ENCODE measurements around the gene FAM149B1. TPM values are rescaled to one million over a fixed set of nuclear protein-coding genes. Genes with fewer than 3 reads are reported as not detected.

The FAM149B1 gene
- total RNA-seq, 1 donor = 33.7 TPM

- H3K4me3 ChIP-seq (ENCODE audit: insufficient read depth, low read length) = no peak overlapping the region
- H3K27me3 ChIP-seq (ENCODE audit: insufficient read depth, low read length) = no peaks in the 10 kb centered on the region
- no peak for DNase-seq (ENCODE audit: insufficient read length, low spot score, missing footprints)
- H3K27ac ChIP-seq (ENCODE audit: low read depth, low read length) = no peak overlapping the region
- no peak overlapping the region for H2AFZ ChIP-seq (ENCODE audit: low read length)
- no peaks in the 10 kb centered on the region for H3K4me1 ChIP-seq (ENCODE audit: insufficient read depth, low read length)
- no peaks in the 10 kb centered on the region for H4K20me1 ChIP-seq (ENCODE audit: insufficient read depth, low read length)
- peaks cover 35% of the 10 kb centered on the region for H3K36me3 ChIP-seq (ENCODE audit: insufficient read depth, low read length)
- no peak overlapping the region for H3K4me2 ChIP-seq (ENCODE audit: insufficient read depth, low read length)
- no peak for TF ChIP-seq CTCF (IDR thresholded peaks at IDR 0.05; ENCODE audit: extremely low read depth, low read depth, low read length)
- H3K9me3 ChIP-seq (ENCODE audit: low read depth, low read length) = no peaks in the 10 kb centered on the region
- H3K79me2 ChIP-seq (ENCODE audit: insufficient read depth, low read length) = no peaks in the 10 kb centered on the region
These were observed 66.0 kb downstream of the FAM149B1 start for GRCh38 chr10:73233883-73234282.

GRCh38 chr10:73234695-73235094 is 66.8 kb downstream of the FAM149B1 start:
- Histone ChIP-seq H3K4me1 (ENCODE audit: insufficient read depth, low read length) (no peaks in the 10 kb centered on the region), H3K36me3 (ENCODE audit: insufficient read depth, low read length) (peaks cover 40% of the 10 kb centered on the region), H3K9me3 (ENCODE audit: low read depth, low read length) (no peaks in the 10 kb centered on the region), H4K20me1 (ENCODE audit: insufficient read depth, low read length) (no peaks in the 10 kb centered on the region), H3K27ac (ENCODE audit: low read depth, low read length) (no peak overlapping the region), H3K79me2 (ENCODE audit: insufficient read depth, low read length) (no peaks in the 10 kb centered on the region), H2AFZ (ENCODE audit: low read length) (no peak overlapping the region), H3K4me2 (ENCODE audit: insufficient read depth, low read length) (no peak overlapping the region), H3K27me3 (ENCODE audit: insufficient read depth, low read length) (no peaks in the 10 kb centered on the region), H3K4me3 (ENCODE audit: insufficient read depth, low read length) (no peak overlapping the region)
- no peak for DNase-seq (ENCODE audit: insufficient read length, low spot score, missing footprints)
- TF ChIP-seq CTCF (IDR thresholded peaks at IDR 0.05; ENCODE audit: extremely low read depth, low read depth, low read length) = no peak

- H3K4me2 ChIP-seq (ENCODE audit: insufficient read depth, low read length) = no peak overlapping the region
- no peak overlapping the region for H2AFZ ChIP-seq (ENCODE audit: low read length)
- DNase-seq (ENCODE audit: insufficient read length, low spot score, missing footprints) = no peak
- H3K79me2 ChIP-seq (ENCODE audit: insufficient read depth, low read length) = peaks cover 11% of the 10 kb centered on the region
- H3K36me3 ChIP-seq (ENCODE audit: insufficient read depth, low read length) = peaks cover 57% of the 10 kb centered on the region
- no peaks in the 10 kb centered on the region for H3K27me3 ChIP-seq (ENCODE audit: insufficient read depth, low read length)
- H3K4me1 ChIP-seq (ENCODE audit: insufficient read depth, low read length) = no peaks in the 10 kb centered on the region
- no peak overlapping the region for H3K4me3 ChIP-seq (ENCODE audit: insufficient read depth, low read length)
- no peak for TF ChIP-seq CTCF (IDR thresholded peaks at IDR 0.05; ENCODE audit: extremely low read depth, low read depth, low read length)
- no peaks in the 10 kb centered on the region for H4K20me1 ChIP-seq (ENCODE audit: insufficient read depth, low read length)
- no peak overlapping the region for H3K27ac ChIP-seq (ENCODE audit: low read depth, low read length)
- H3K9me3 ChIP-seq (ENCODE audit: low read depth, low read length) = no peaks in the 10 kb centered on the region
These were observed 71.2 kb downstream of the FAM149B1 start for GRCh38 chr10:73238990-73239566.

- DNase-seq (ENCODE audit: insufficient read length, low spot score, missing footprints) = no peak
These were observed 72.0 kb downstream of the FAM149B1 start for GRCh38 chr10:73239908-73240307.

More at GRCh38 chr10:73239908-73240307, 72.0 kb downstream of the FAM149B1 start:
- no peak overlapping the region for H3K4me3 ChIP-seq (ENCODE audit: insufficient read depth, low read length)
- TF ChIP-seq CTCF (IDR thresholded peaks at IDR 0.05; ENCODE audit: extremely low read depth, low read depth, low read length) = no peak
- H3K4me1 ChIP-seq (ENCODE audit: insufficient read depth, low read length) = peaks cover 3% of the 10 kb centered on the region
- H3K9me3 ChIP-seq (ENCODE audit: low read depth, low read length) = no peaks in the 10 kb centered on the region
- no peak overlapping the region for H3K27ac ChIP-seq (ENCODE audit: low read depth, low read length)
- H3K36me3 ChIP-seq (ENCODE audit: insufficient read depth, low read length) = peaks cover 61% of the 10 kb centered on the region
- H3K27me3 ChIP-seq (ENCODE audit: insufficient read depth, low read length) = no peaks in the 10 kb centered on the region
- peaks cover 19% of the 10 kb centered on the region for H3K79me2 ChIP-seq (ENCODE audit: insufficient read depth, low read length)
- no peaks in the 10 kb centered on the region for H4K20me1 ChIP-seq (ENCODE audit: insufficient read depth, low read length)
- no peak overlapping the region for H3K4me2 ChIP-seq (ENCODE audit: insufficient read depth, low read length)
- no peak overlapping the region for H2AFZ ChIP-seq (ENCODE audit: low read length)

All from osteoblast (primary cell).